GM12874 (cell line): ENCODE results near the gene TSPAN9.

Experiments
- TF ChIP-seq, protein P1 (sequence below): IDR thresholded peaks from 2 replicates; pipeline ENCODE4 v1.5.1; 2011; ENCODE audit warnings: low read depth, mild to moderate bottlenecking, control low read depth, low read length, moderate library complexity; ENCODE audit not compliant: insufficient read depth

Gene TSPAN9

DNA sequence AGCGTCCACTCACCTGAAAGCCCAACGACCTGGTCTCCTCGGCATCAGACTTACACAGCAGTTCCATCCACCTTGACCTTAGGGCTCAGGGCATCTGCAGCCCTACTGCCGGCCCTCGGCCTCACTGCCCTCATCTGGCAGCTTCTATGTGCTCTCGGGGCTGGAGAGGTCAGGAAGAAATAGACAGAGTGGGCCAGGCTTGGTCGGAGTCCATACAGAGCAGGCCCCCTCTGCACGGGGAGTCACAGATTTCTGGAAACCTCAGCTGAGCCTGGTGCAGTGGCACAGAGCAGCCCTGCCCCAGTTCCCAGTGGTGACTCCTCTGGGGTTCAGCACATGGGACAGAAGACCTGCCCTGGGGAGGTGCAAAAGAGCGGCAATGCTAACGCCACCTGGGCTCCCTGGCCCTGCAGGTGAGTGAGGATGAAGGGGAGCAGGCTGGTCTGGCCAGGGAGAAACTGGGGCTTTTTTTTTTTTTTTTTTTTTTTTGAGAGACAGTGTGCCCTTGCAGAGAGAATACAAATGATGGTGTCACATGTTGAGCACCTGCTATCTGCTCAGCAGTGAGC lies 223.7 kb downstream of the TSPAN9 start:
- TF ChIP-seq, protein P1, sequence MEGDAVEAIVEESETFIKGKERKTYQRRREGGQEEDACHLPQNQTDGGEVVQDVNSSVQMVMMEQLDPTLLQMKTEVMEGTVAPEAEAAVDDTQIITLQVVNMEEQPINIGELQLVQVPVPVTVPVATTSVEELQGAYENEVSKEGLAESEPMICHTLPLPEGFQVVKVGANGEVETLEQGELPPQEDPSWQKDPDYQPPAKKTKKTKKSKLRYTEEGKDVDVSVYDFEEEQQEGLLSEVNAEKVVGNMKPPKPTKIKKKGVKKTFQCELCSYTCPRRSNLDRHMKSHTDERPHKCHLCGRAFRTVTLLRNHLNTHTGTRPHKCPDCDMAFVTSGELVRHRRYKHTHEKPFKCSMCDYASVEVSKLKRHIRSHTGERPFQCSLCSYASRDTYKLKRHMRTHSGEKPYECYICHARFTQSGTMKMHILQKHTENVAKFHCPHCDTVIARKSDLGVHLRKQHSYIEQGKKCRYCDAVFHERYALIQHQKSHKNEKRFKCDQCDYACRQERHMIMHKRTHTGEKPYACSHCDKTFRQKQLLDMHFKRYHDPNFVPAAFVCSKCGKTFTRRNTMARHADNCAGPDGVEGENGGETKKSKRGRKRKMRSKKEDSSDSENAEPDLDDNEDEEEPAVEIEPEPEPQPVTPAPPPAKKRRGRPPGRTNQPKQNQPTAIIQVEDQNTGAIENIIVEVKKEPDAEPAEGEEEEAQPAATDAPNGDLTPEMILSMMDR: no peak

DNA sequence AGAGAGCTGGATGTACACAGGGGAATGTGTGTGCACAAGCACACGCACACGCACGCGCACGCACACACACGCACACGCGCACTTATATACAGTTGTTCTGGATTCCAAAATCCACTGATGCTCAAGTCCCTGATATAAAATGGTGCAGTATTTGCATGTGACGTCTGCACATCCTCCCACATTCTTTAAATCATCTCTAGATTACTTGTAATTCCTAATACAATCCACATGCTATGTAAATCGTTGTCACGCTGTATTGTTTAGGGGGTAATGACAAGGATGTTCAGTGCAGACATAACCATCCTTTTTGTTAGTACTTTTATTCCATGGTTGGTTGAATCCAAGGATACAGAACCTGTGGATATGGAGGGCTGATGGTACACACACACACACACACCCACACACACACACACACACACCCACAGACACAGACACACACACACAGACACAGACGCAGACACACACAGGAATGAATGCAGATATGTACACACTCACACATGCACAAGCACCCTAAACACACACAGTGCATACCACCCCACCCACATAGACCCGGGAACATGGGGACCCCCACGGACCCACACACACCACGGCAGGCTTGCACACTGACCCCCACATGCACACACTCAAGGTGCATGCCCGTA lies 225.3 kb downstream of the TSPAN9 start:
- TF ChIP-seq, protein P1: no peak

DNA sequence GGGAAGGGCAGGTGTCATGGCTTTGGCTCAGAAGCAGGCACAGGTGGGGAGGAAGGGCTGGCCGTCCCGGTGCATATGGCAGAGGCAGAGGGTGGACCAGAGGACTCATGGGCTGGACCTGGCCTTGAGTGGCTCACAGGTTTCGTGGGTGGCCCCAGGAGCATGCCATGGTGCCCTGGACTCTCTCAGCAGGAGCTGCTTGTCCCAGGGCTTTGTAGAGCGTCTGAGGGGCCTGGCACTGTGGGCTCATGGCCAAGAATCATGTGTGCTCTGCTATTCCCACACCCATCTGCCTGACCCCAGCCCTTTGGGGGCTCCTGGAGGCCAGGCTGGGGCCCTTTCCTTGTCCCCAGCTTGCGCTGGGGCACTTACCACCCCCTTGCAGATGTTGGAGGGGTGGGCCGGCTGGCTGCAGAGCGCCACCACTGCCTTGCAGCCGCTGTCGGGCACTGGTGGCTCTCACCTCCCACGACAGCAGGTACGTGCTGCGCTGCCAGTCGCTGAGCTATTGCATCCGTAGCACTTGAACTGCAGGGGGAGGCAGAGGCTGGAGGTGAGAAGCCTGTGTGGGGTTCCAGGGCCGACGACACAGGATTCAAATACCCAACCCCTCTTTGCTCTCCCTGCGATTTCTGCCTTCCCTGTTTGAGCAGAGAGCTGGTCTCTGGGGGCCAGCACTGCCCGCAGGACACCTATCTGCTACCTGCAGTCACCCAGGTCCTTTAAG lies 226.4 kb downstream of the TSPAN9 start:
- TF ChIP-seq, protein P1: no peak

DNA sequence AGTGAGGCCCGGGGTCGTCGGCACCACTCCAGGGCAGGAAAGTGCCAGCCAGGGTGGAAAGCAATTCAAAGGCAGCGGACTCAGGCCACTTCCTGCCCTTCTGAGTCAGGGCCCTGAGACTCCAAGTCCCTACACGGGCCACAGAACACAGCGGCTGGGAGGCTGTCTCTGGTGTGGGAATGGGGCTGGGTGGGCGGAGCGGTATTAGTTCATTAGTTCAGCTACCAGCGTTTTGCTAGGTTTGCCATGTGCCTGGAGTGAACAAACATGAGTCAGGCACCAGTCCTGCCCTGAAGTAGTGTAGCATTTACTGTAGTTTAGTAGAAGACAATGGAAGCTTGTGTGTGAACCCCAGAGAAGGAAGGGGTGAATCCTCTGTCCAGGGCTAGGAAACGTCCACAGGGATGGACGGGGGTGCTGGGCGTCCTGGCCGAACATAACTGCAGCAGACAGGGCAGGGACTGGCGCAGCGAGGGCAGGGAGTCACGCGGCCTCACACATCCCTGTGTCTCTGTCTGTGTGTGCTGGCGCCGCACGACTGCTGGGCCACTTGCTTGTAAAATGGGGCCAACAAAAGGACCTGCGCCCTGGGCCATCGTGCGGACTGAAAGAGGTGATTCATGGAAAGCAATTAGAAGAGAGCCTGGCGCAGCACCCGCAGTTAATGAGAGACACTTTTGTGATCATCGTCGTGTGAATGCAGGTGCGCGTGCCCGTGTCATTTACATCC lies 227.4 kb downstream of the TSPAN9 start:
- TF ChIP-seq, protein P1: no peak

GRCh38 chr12:3305464-3305863 lies 228.3 kb downstream of the TSPAN9 start:
- TF ChIP-seq, protein P1: no peak

DNA sequence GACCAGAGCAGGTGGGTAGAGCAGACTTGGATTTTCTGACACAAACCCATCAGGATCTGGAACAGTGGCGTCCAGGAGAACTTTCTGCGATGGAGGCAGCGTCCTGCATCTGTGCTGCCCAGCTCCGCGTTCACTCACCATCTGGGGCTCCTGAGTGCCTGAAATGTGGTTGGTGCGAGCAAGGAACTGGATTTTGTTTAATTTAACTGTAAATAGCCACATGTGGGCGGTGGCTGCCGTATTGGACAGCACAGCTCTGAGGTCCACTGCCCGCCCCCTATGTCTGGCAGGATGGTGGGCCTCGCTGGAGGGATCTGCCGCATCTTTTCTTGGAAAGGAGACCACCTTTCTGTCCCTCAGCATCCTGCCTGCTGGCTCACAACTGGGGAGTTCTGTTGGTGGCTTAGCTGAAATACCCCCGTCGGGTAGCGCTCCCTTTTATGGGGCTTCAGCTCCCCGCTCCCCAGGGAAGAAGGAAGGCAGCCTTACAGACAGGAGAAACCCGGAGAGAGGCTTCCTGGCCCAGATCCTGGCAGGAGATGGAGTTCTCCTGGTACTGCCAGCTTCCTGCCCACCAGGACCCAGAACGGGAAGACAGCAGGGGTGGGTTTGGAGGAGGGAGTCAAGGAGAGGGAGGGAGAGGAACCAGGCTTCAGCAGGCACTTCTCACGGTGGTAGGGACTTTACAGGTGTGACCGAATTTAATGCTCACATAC lies 228.9 kb downstream of the TSPAN9 start:
- TF ChIP-seq, protein P1: no peak
